Medulla oblongata (tissue), 1 donor: ENCODE results near the gene SNCG.
"Not testable (repeated sequence)": the region's sequence is repeated elsewhere in the genome, so short reads cannot be mapped to it uniquely, and the experiment has no call there.

Experiments used
- DNase-seq: peaks from one replicate; pipeline ENCODE4 v3.0.0-alpha.2; 2015; ENCODE audit errors: extremely low spot score

Gene SNCG

GRCh38 chr10:86944907-86945306, 13.5 kb upstream of the SNCG start:
- no peak for DNase-seq

GRCh38 chr10:86945361-86946212, 12.8 kb upstream of the SNCG start:
- DNase-seq, result peak; percentile 38

GRCh38 chr10:86946213-86947155, 11.9 kb upstream of the SNCG start:
- no peak for DNase-seq

DNA sequence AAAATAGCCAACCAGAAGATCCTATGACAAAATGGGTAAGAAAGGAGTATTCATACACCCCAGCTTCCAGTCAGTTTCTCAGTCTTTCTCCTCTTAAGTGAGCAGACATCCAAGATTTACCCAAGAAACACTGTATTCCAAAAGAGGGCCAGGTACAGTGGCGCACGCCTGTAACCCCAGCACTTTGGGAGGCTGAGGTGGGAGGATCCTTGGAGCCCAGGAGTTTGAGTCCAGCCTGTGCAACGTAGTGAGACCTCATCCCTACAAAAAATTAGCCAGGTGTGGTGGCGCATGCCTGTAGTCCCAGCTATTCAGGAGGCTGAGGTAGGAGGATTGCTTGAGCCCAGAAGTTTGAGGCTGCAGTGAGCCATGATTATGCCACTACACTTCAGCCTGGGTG, 10.6 kb upstream of the SNCG start:
- DNase-seq, result not testable (repeated sequence)

GRCh38 chr10:86950349-86950748, 8.1 kb upstream of the SNCG start:
- DNase-seq, result no peak

GRCh38 chr10:86951184-86951761, 7.1 kb upstream of the SNCG start:
- DNase-seq, result no peak

DNA sequence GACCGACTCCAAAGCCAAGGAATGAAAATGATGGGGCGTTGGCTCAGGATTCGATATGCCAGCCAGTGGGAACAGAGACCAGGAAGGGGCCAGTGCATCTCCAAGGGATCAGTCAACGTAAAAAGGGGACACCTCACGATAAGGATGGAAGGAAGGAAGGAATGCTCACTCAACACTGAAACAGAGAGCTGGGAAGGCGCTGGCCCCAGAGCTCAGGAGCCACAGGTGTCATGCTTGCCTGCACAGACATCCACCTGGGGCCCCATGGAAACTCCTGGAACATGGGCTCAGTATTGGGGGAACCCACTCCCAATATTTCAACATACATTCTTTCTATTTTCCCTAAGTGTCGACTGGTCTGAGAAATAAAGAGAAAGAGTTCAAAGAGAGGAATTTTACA, 6.3 kb upstream of the SNCG start:
- DNase-seq, result no peak

GRCh38 chr10:86952697-86953096, 5.7 kb upstream of the SNCG start:
- DNase-seq, result not testable (repeated sequence)

DNA sequence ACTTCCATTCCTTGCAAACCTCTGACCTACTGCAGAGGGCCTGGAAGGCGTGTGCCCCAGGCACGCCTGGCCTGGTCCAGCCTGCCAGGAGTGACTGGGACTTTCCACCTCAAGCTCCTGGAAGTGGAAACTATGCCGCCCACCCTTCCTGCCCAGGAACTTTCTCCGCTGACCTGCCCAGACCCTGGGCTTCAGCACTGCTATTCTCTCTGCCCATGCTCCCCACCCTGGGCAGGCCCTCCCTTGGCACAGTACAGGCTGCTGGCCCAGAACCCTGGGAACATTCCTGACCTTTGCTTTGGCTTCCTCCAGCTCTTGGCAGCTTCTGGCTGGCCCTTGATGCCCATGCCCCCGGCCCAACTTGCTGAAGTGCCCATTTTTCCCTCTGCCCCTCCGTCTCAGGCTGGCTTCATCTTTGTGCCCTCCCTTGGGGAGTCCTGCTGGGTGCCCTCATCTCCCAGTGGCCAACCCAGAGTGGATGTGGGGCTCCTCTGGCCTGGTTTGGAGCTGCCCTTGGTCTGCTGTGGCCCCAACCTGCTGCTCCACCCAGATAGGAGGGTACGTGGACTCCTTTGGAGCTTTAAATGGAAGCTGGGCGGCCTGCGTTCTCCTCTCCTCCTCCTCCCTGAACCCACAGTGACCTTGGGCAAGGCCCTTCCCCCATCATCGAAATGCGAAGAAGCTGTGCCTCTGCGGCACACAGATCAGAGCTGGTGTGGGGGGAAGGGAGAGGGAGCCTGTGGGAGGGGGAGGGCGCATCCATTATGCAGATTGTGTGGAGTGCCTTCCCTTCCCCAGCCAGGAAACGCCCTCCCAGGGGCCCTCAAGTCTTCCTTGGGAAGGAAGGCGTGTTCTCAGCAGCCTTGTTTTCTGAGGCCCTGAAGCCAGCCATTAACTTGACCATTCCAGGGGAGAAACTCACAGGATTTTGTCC, 4.4 kb upstream of the SNCG start:
- DNase-seq, result peak; percentile 43

- DNase-seq, result no peak
Observed at GRCh38 chr10:86954681-86955500, 3.5 kb upstream of the SNCG start.

- no peak for DNase-seq
Observed at GRCh38 chr10:86955501-86956194, 2.8 kb upstream of the SNCG start.

DNA sequence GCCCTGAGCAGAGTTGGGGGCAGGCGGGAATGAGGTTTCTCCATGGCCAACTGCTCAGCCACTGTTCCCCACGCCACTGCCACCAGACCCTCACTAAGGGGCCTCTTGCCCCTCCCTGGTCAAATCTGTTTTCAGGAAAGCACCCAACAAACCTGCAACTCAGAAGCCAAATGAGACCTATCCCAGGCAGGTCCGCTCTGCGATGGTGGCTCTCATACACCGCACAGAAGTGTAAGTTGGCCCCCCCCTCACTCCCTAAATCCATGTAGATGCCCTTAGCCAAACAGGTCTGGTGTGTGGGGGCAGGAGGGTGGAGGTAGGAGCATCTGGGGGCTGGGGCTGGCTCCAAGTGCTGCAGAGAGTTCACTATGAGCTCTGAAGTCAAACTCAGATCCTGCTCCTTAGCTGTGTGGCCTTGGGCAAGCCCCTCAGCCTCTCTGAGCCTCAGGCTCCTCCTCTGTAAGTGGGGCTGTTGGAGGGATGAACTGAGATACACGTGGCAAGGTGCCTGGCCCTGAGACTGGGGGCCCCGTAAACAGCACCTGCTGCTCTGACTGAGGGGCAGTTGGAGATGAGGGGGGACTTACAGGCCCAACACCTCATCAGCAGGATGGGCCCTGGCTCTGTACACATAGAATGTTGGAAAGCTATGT, 2.1 kb upstream of the SNCG start:
- DNase-seq, result no peak

DNA sequence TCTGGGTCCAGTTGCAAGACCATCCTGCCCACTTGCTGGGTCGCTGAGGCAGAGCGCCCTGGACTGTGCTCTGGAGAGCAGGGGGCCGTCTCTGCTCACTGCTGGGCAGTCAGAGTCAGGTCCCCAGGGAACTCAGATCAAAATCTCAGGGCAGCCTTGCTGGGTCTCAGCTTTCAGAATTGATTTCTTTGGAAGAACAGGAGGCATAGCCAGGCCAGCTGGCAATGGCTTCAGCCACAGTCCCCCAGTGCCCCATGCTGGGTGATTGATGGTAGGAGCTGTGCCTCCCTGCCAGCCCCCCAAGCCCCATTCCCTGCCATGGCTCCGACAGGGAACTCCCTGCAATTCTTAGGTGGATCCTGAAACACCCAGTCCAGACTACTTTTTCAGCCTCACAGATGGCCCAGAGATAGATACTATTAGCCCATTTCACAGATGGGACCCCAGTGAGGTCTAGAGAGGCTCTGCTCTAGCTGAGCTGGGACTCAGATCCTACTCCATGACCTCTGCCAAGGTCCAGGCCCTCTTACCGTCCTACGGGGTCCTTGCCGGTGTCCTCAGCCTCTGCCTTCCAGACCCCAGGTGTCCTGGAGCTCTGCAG, 1.5 kb upstream of the SNCG start:
- DNase-seq, result no peak

DNA sequence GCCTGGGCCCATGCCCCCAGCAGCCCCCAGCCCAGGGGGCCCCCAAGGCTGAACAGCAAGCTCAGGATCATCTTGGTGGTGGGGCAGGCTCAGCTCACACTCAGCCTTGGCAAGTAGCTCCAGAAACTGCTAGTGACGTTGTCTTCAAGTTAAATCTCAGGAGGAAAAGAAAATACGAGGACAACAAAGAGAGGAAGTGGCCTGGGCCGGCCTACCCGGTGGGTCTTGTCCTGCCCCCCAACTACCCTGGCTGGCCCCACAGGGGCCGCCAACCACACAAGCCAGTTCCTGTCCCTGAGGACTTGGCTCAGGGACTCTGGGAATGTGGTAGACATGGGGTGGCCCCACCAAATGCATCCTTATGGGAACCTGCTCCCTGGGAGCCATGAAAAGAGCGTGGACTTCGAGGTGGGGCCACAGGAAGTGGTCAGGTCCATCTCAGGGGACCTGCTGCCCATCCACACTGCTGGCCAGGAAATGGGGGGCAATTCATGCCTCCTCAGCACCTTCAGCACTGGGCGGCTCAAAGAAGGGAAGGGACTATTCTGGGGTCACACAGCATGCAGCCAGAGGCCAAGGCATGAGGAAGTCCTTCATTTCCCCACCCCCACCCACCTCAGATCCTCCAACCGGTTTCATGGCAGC, 806 bp upstream of the SNCG start, which contains the start of gene MMRN2:
Gene MMRN2, minus strand, starts transcription at position 145 of the 645 bp plus-strand sequence. Its CDS starts 74 bp downstream, at position 71.
- DNase-seq, result no peak

GRCh38 chr10:86958901-86959736, 720 bp downstream of the SNCG start:
- DNase-seq, result no peak

GRCh38 chr10:86959737-86960002, 1.3 kb downstream of the SNCG start:
- no peak for DNase-seq
